Fibroblast of lung (primary cell): ENCODE data around the gene SH3BGRL2. TPM values are rescaled to one million over a fixed set of nuclear protein-coding genes. Genes with fewer than 3 reads are reported as not detected.
A peak's percentile ranks its signal among the peaks of the same experiment; 100 is the strongest.

ENCODE experiments used
- DNase-seq, 2 donors: peaks; one replicate each; pipeline versions ENCODE4 v3.0.0 to v3.0.0-alpha.2; 2010; ENCODE audit warnings: low read depth in 2 of 2
- H2AFZ ChIP-seq: 2 replicates; pipeline ENCODE4 v1.5.1; 2012; ENCODE audit warnings: low read length, control low read depth, inconsistent platforms
- H3K27ac ChIP-seq: 2 replicates; pipeline ENCODE4 v1.5.1; 2011; ENCODE audit warnings: low read length, control low read depth; ENCODE audit not compliant: insufficient read depth
- H3K27me3 ChIP-seq: 2 replicates; pipeline ENCODE4 v1.5.1; 2011; ENCODE audit warnings: mild to moderate bottlenecking, low read length; ENCODE audit not compliant: control insufficient read depth, insufficient read depth
- H3K36me3 ChIP-seq: 2 replicates; pipeline ENCODE4 v1.5.1; 2011; ENCODE audit warnings: low read length; ENCODE audit not compliant: control insufficient read depth, insufficient read depth
- H3K4me1 ChIP-seq: 2 replicates; pipeline ENCODE4 v1.5.1; 2011; ENCODE audit warnings: low read length; ENCODE audit not compliant: control insufficient read depth, insufficient read depth; ENCODE audit errors: extremely low read depth
- H3K4me2 ChIP-seq: 2 replicates; pipeline ENCODE4 v1.5.1; 2011; ENCODE audit warnings: low read length, control low read depth; ENCODE audit not compliant: insufficient read depth; ENCODE audit errors: extremely low read depth
- H3K4me3 ChIP-seq, 4 experiments: fragments of 200-600 bp in 1 of 4; sonication (generic) in 1 of 4; replicated peaks in 1 of 4; 2 replicates each; pipeline ENCODE4 v1.5.1; 2011 to 2016; ENCODE audit warnings: low read length in 4 of 4, low read depth in 3 of 4, mild to moderate bottlenecking in 3 of 4, control low read depth in 2 of 4, inconsistent platforms in 1 of 4, mixed read lengths in 1 of 4; ENCODE audit not compliant: insufficient read depth in 1 of 4; ENCODE audit errors: control extremely low read depth in 1 of 4
- H3K79me2 ChIP-seq: 2 replicates; pipeline ENCODE4 v1.5.1; 2012; ENCODE audit warnings: mild to moderate bottlenecking, low read length, inconsistent platforms; ENCODE audit not compliant: control insufficient read depth, insufficient read depth
- H3K9ac ChIP-seq: 2 replicates; pipeline ENCODE4 v1.5.1; 2011; ENCODE audit warnings: mild to moderate bottlenecking, low read length, control low read depth; ENCODE audit not compliant: insufficient read depth
- H3K9me3 ChIP-seq: 2 replicates; pipeline ENCODE4 v1.5.1; 2012; ENCODE audit warnings: low read depth, low read length; ENCODE audit not compliant: control insufficient read depth, insufficient read depth
- H4K20me1 ChIP-seq: 2 replicates; pipeline ENCODE4 v1.5.1; 2011; ENCODE audit warnings: low read length; ENCODE audit not compliant: control insufficient read depth, insufficient read depth; ENCODE audit errors: extremely low read depth
- CTCF ChIP-seq, 2 donors: IDR thresholded peaks in 1 of 2; conservative IDR thresholded peaks in 1 of 2; 1 replicate in 1 of 2; 2 replicates in 1 of 2; pipeline ENCODE4 v1.5.1; 2011 to 2012; ENCODE audit warnings: low read length in 2 of 2, control low read depth in 1 of 2, inconsistent platforms in 1 of 2, low read depth in 1 of 2, mild to moderate bottlenecking in 1 of 2
- EZH2 ChIP-seq: IDR thresholded peaks from 2 replicates; pipeline ENCODE4 v1.5.1; 2012; ENCODE audit warnings: low read length, control low read depth, mild to moderate bottlenecking; ENCODE audit errors: missing control alignments
- polyA plus RNA-seq, 2 donors: library from polyadenylated mRNA; depleted of rRNA in 1 of 2; stranded (reverse) in 1 of 2; unstranded in 1 of 2; fragments of >200 nt; gene quantifications; 2 replicates each; pipeline ENCODE4 v1.2.1, GENCODE V29; 2011 to 2012; ENCODE audit warnings: missing spikeins in 1 of 2
- total RNA-seq: library from RNA; depleted of rRNA; stranded (reverse); fragments of >200 nt; gene quantifications from 2 replicates; pipeline ENCODE4 v1.2.1, GENCODE V29; 2014

The SH3BGRL2 gene
- total and polyA plus RNA-seq, 2 donors (not counting 1 experiment from before 2014, with no cell fraction given): 1.5 to 4.3 TPM

GRCh38 chr6:79684876-79685275, 53.7 kb downstream of the SH3BGRL2 start:
- Histone ChIP-seq H3K27me3 (no peaks in the 10 kb centered on the region), H3K79me2 (no peaks in the 10 kb centered on the region), H3K4me1 (no peaks in the 10 kb centered on the region), H3K36me3 (no peaks in the 10 kb centered on the region), H4K20me1 (no peaks in the 10 kb centered on the region), H2AFZ (no peak overlapping the region), H3K27ac (no peak overlapping the region), H3K4me3 (no peak overlapping the region), H3K9me3 (no peaks in the 10 kb centered on the region), H3K4me2 (no peak overlapping the region), H3K9ac (no peak overlapping the region)
- peak in 1 of 2 donors; percentile 15 for DNase-seq
- TF ChIP-seq CTCF (conservative IDR thresholded peaks at IDR 0.05 in 1 of 2, IDR thresholded peaks at IDR 0.05 in 1 of 2; ENCODE audit: low read depth in 1 of 2, low read length in 2 of 2) (no peak), EZH2 (no peak)

- Histone ChIP-seq H3K27ac (no peak overlapping the region), H3K4me1 (no peaks in the 10 kb centered on the region), H3K9ac (no peak overlapping the region), H2AFZ (no peak overlapping the region), H3K27me3 (no peaks in the 10 kb centered on the region), H3K79me2 (no peaks in the 10 kb centered on the region), H4K20me1 (no peaks in the 10 kb centered on the region), H3K4me2 (no peak overlapping the region), H3K9me3 (no peaks in the 10 kb centered on the region), H3K36me3 (no peaks in the 10 kb centered on the region), H3K4me3 (no peak overlapping the region)
- TF ChIP-seq EZH2 (no peak), CTCF (conservative IDR thresholded peaks at IDR 0.05 in 1 of 2, IDR thresholded peaks at IDR 0.05 in 1 of 2; ENCODE audit: low read depth in 1 of 2, low read length in 2 of 2) (no peak)
- DNase-seq: no peak
Observed at GRCh38 chr6:79686707-79687309, 55.7 kb downstream of the SH3BGRL2 start.

GRCh38 chr6:79687759-79688158, 56.6 kb downstream of the SH3BGRL2 start:
- no peaks in the 10 kb centered on the region for H3K9me3 ChIP-seq
- no peak overlapping the region for H3K4me2 ChIP-seq
- H2AFZ ChIP-seq: no peak overlapping the region
- no peak overlapping the region for H3K9ac ChIP-seq
- H3K27ac ChIP-seq: no peak overlapping the region
- no peak for TF ChIP-seq EZH2
- no peak for TF ChIP-seq CTCF (conservative IDR thresholded peaks at IDR 0.05 in 1 of 2, IDR thresholded peaks at IDR 0.05 in 1 of 2; ENCODE audit: low read depth in 1 of 2, low read length in 2 of 2)
- H3K36me3 ChIP-seq: no peaks in the 10 kb centered on the region
- DNase-seq: no peak
- H3K27me3 ChIP-seq: no peaks in the 10 kb centered on the region
- H3K4me3 ChIP-seq: no peak overlapping the region
- H3K4me1 ChIP-seq: no peaks in the 10 kb centered on the region
- no peaks in the 10 kb centered on the region for H3K79me2 ChIP-seq
- no peaks in the 10 kb centered on the region for H4K20me1 ChIP-seq
